Fibroblast of lung (primary cell): Measurements from ENCODE around the gene HNRNPA3. TPM values are rescaled to one million over a fixed set of nuclear protein-coding genes. Genes with fewer than 3 reads are reported as not detected.
"Not testable (repeated sequence)": the region's sequence is repeated elsewhere in the genome, so short reads cannot be mapped to it uniquely, and the experiment has no call there.

Experiments
- DNase-seq, 2 donors: peaks; one replicate each; pipeline versions ENCODE4 v3.0.0 to v3.0.0-alpha.2; 2010; ENCODE audit warnings: low read depth in 2 of 2
- H2AFZ ChIP-seq: 2 replicates; pipeline ENCODE4 v1.5.1; 2012; ENCODE audit warnings: low read length, control low read depth, inconsistent platforms
- H3K27ac ChIP-seq: 2 replicates; pipeline ENCODE4 v1.5.1; 2011; ENCODE audit warnings: low read length, control low read depth; ENCODE audit not compliant: insufficient read depth
- H3K27me3 ChIP-seq: 2 replicates; pipeline ENCODE4 v1.5.1; 2011; ENCODE audit warnings: mild to moderate bottlenecking, low read length; ENCODE audit not compliant: control insufficient read depth, insufficient read depth
- H3K36me3 ChIP-seq: 2 replicates; pipeline ENCODE4 v1.5.1; 2011; ENCODE audit warnings: low read length; ENCODE audit not compliant: control insufficient read depth, insufficient read depth
- H3K4me1 ChIP-seq: 2 replicates; pipeline ENCODE4 v1.5.1; 2011; ENCODE audit warnings: low read length; ENCODE audit not compliant: control insufficient read depth, insufficient read depth; ENCODE audit errors: extremely low read depth
- H3K4me2 ChIP-seq: 2 replicates; pipeline ENCODE4 v1.5.1; 2011; ENCODE audit warnings: low read length, control low read depth; ENCODE audit not compliant: insufficient read depth; ENCODE audit errors: extremely low read depth
- H3K4me3 ChIP-seq, 4 experiments: fragments of 200-600 bp in 1 of 4; sonication (generic) in 1 of 4; replicated peaks in 1 of 4; 2 replicates each; pipeline ENCODE4 v1.5.1; 2011 to 2016; ENCODE audit warnings: low read length in 4 of 4, low read depth in 3 of 4, mild to moderate bottlenecking in 3 of 4, control low read depth in 2 of 4, inconsistent platforms in 1 of 4, mixed read lengths in 1 of 4; ENCODE audit not compliant: insufficient read depth in 1 of 4; ENCODE audit errors: control extremely low read depth in 1 of 4
- H3K79me2 ChIP-seq: 2 replicates; pipeline ENCODE4 v1.5.1; 2012; ENCODE audit warnings: mild to moderate bottlenecking, low read length, inconsistent platforms; ENCODE audit not compliant: control insufficient read depth, insufficient read depth
- H3K9ac ChIP-seq: 2 replicates; pipeline ENCODE4 v1.5.1; 2011; ENCODE audit warnings: mild to moderate bottlenecking, low read length, control low read depth; ENCODE audit not compliant: insufficient read depth
- H3K9me3 ChIP-seq: 2 replicates; pipeline ENCODE4 v1.5.1; 2012; ENCODE audit warnings: low read depth, low read length; ENCODE audit not compliant: control insufficient read depth, insufficient read depth
- H4K20me1 ChIP-seq: 2 replicates; pipeline ENCODE4 v1.5.1; 2011; ENCODE audit warnings: low read length; ENCODE audit not compliant: control insufficient read depth, insufficient read depth; ENCODE audit errors: extremely low read depth
- CTCF ChIP-seq, 2 donors: IDR thresholded peaks in 1 of 2; conservative IDR thresholded peaks in 1 of 2; 1 replicate in 1 of 2; 2 replicates in 1 of 2; pipeline ENCODE4 v1.5.1; 2011 to 2012; ENCODE audit warnings: low read length in 2 of 2, control low read depth in 1 of 2, inconsistent platforms in 1 of 2, low read depth in 1 of 2, mild to moderate bottlenecking in 1 of 2
- EZH2 ChIP-seq: IDR thresholded peaks from 2 replicates; pipeline ENCODE4 v1.5.1; 2012; ENCODE audit warnings: low read length, control low read depth, mild to moderate bottlenecking; ENCODE audit errors: missing control alignments
- polyA plus RNA-seq, 2 donors: library from polyadenylated mRNA; depleted of rRNA in 1 of 2; stranded (reverse) in 1 of 2; unstranded in 1 of 2; fragments of >200 nt; gene quantifications; 2 replicates each; pipeline ENCODE4 v1.2.1, GENCODE V29; 2011 to 2012; ENCODE audit warnings: missing spikeins in 1 of 2
- total RNA-seq: library from RNA; depleted of rRNA; stranded (reverse); fragments of >200 nt; gene quantifications from 2 replicates; pipeline ENCODE4 v1.2.1, GENCODE V29; 2014

The HNRNPA3 gene
- total and polyA plus RNA-seq, 2 donors (not counting 1 experiment from before 2014, with no cell fraction given), result 34.5 to 81.2 TPM

- H3K27me3 ChIP-seq, result no peaks in the 10 kb centered on the region
- DNase-seq, result no peak
- no peak overlapping the region for H3K27ac ChIP-seq
- no peak overlapping the region for H2AFZ ChIP-seq
- no peaks in the 10 kb centered on the region for H3K4me1 ChIP-seq
- no peak overlapping the region for H3K9ac ChIP-seq
- TF ChIP-seq EZH2 (no peak), CTCF (conservative IDR thresholded peaks at IDR 0.05 in 1 of 2, IDR thresholded peaks at IDR 0.05 in 1 of 2; ENCODE audit: low read depth in 1 of 2, low read length in 2 of 2) (no peak)
- no peaks in the 10 kb centered on the region for H3K9me3 ChIP-seq
- H3K36me3 ChIP-seq, result no peaks in the 10 kb centered on the region
- H3K79me2 ChIP-seq, result no peaks in the 10 kb centered on the region
- H3K4me3 ChIP-seq, result no peak overlapping the region
- H4K20me1 ChIP-seq, result no peaks in the 10 kb centered on the region
- no peak overlapping the region for H3K4me2 ChIP-seq
Observed at GRCh38 chr2:177175917-177176668, 36.5 kb upstream of the HNRNPA3 start.

- H3K27ac ChIP-seq, result no peak overlapping the region
- H3K27me3 ChIP-seq, result no peaks in the 10 kb centered on the region
- H3K9ac ChIP-seq, result no peak overlapping the region
- no peaks in the 10 kb centered on the region for H3K9me3 ChIP-seq
- H3K79me2 ChIP-seq, result no peaks in the 10 kb centered on the region
- H3K4me2 ChIP-seq, result no peak overlapping the region
- no peak for TF ChIP-seq CTCF (conservative IDR thresholded peaks at IDR 0.05 in 1 of 2, IDR thresholded peaks at IDR 0.05 in 1 of 2; ENCODE audit: low read depth in 1 of 2, low read length in 2 of 2)
- TF ChIP-seq EZH2, result no peak
- no peak overlapping the region for H2AFZ ChIP-seq
- no peaks in the 10 kb centered on the region for H3K4me1 ChIP-seq
- H4K20me1 ChIP-seq, result no peaks in the 10 kb centered on the region
- DNase-seq, result no peak
- H3K36me3 ChIP-seq, result no peaks in the 10 kb centered on the region
- no peak overlapping the region for H3K4me3 ChIP-seq
Observed at GRCh38 chr2:177178797-177179196, 33.8 kb upstream of the HNRNPA3 start.

GRCh38 chr2:177179227-177179626 lies 33.4 kb upstream of the HNRNPA3 start:
- Histone ChIP-seq H3K4me3 (no peak overlapping the region), H3K4me2 (no peak overlapping the region), H3K36me3 (no peaks in the 10 kb centered on the region), H3K27me3 (no peaks in the 10 kb centered on the region), H3K9ac (no peak overlapping the region), H3K27ac (no peak overlapping the region), H4K20me1 (no peaks in the 10 kb centered on the region), H3K9me3 (no peaks in the 10 kb centered on the region), H2AFZ (no peak overlapping the region), H3K79me2 (no peaks in the 10 kb centered on the region), H3K4me1 (no peaks in the 10 kb centered on the region)
- DNase-seq, result no peak
- TF ChIP-seq CTCF (conservative IDR thresholded peaks at IDR 0.05 in 1 of 2, IDR thresholded peaks at IDR 0.05 in 1 of 2; ENCODE audit: low read depth in 1 of 2, low read length in 2 of 2), result no peak
- no peak for TF ChIP-seq EZH2

- not testable (repeated sequence) for H4K20me1 ChIP-seq, H3K9me3 ChIP-seq, H3K4me1 ChIP-seq, H3K4me2 ChIP-seq, H3K27me3 ChIP-seq, H3K4me3 ChIP-seq, H3K9ac ChIP-seq, H3K27ac ChIP-seq, H3K36me3 ChIP-seq, H2AFZ ChIP-seq, DNase-seq, H3K79me2 ChIP-seq
Observed at GRCh38 chr2:177179671-177180070, 32.9 kb upstream of the HNRNPA3 start.
